Fibroblast of lung (primary cell): Measurements from ENCODE around the gene LTC4S.

Source experiments
- EZH2 ChIP-seq: IDR thresholded peaks from 2 replicates; pipeline ENCODE4 v1.5.1; 2012; ENCODE audit warnings: low read length, control low read depth, mild to moderate bottlenecking; ENCODE audit errors: missing control alignments
- TF ChIP-seq, protein P1 (sequence below), 2 donors: IDR thresholded peaks in 1 of 2; conservative IDR thresholded peaks in 1 of 2; 1 replicate in 1 of 2; 2 replicates in 1 of 2; pipeline ENCODE4 v1.5.1; 2011 to 2012; ENCODE audit warnings: low read length in 2 of 2, control low read depth in 1 of 2, inconsistent platforms in 1 of 2, low read depth in 1 of 2, mild to moderate bottlenecking in 1 of 2

DNA sequence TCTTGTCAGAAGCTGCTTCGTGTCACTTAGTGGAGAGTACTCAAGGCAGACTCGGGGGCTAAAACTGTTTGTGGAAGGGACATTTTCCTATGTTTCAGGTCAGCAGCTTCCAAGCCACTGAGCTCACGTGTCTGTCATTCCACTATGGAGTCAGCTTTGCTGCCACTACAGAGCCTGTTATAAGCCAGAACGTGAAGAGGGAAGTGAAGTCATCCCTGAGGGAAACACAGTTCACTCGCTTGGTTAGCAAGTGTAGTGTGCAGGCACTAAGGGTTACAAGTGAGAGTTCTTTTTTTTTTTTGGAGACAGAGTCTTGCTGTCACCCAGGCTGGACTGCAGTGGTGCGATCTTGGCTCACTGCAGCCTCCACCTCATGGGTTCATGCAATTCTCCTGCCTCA is 24.5 kb upstream of the LTC4S start:
- TF ChIP-seq, protein P1, sequence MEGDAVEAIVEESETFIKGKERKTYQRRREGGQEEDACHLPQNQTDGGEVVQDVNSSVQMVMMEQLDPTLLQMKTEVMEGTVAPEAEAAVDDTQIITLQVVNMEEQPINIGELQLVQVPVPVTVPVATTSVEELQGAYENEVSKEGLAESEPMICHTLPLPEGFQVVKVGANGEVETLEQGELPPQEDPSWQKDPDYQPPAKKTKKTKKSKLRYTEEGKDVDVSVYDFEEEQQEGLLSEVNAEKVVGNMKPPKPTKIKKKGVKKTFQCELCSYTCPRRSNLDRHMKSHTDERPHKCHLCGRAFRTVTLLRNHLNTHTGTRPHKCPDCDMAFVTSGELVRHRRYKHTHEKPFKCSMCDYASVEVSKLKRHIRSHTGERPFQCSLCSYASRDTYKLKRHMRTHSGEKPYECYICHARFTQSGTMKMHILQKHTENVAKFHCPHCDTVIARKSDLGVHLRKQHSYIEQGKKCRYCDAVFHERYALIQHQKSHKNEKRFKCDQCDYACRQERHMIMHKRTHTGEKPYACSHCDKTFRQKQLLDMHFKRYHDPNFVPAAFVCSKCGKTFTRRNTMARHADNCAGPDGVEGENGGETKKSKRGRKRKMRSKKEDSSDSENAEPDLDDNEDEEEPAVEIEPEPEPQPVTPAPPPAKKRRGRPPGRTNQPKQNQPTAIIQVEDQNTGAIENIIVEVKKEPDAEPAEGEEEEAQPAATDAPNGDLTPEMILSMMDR (conservative IDR thresholded peaks at IDR 0.05 in 1 of 2, IDR thresholded peaks at IDR 0.05 in 1 of 2; ENCODE audit: low read depth in 1 of 2, low read length in 2 of 2): no peak
- no peak for TF ChIP-seq EZH2
